ENCODE measurements around the gene PAK1. TPM values are rescaled to one million over a fixed set of nuclear protein-coding genes. Genes with fewer than 3 reads are reported as not detected.

Gene PAK1
- polyA plus RNA-seq, 3 donors = 83.2 to 99.1 (median 93.4) TPM

DNA sequence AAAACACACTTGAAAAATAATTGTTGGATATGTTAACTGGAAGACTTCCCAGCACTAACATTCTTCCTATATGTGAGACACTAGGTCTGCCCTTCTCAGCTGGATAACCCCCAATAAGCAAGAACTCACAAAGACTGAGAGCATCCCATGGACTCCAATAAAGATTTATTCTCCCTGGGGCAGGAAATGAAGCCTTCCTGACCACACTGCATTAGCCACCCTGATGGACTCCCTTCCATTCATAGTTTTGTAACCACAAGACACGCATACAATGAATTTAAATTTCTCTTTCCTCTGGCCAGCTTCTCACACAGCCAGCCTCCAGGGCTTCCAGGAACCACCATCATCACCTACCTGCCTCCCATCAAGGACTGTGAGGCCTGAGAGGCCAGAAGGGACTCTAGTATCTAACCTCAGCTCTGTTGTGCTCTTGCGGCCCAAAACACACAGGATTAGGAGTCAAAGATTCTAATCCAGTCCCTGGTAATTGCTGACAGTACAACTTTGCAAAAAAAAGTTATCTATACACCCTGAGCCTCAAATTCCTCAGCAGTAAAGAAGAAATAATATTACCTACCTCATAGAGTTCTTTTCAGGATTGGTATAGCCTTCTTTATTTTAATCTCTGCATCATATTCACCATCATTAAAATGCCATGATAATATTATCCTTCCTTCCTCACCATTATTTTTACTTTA, 126.8 kb downstream of the PAK1 start:
- DNase-seq (ENCODE audit: extremely low read depth in 1 of 11, low read depth in 9 of 11, low spot score in 4 of 11) = no peak

GRCh38 chr11:77345621-77346020, 128.3 kb downstream of the PAK1 start:
- DNase-seq (ENCODE audit: extremely low read depth in 1 of 11, low read depth in 9 of 11, low spot score in 4 of 11) = no peak

DNA sequence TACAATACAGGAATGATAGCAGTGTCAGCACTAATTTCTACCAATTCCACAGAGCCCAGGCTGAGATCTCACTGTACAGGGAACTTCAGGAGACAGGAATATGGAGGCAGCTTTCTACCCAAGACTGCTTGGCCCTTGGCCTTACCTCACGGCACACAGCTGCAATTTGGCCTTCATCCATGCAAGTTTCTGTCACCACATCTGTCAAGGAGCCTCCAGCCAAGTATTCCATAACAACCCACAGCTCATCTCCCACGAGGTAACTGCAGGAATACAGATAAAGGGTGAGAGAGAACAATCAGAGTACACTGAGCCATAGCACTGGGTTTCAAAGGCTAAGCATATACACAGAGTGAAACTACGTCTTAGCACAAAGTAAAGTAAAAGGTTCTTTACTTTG, 133.4 kb downstream of the PAK1 start:
- no peak for DNase-seq (ENCODE audit: extremely low read depth in 1 of 11, low read depth in 9 of 11, low spot score in 4 of 11)

- DNase-seq (ENCODE audit: extremely low read depth in 1 of 11, low read depth in 9 of 11, low spot score in 4 of 11) = no peak
Measured at GRCh38 chr11:77332259-77332658, 141.6 kb downstream of the PAK1 start.

DNA sequence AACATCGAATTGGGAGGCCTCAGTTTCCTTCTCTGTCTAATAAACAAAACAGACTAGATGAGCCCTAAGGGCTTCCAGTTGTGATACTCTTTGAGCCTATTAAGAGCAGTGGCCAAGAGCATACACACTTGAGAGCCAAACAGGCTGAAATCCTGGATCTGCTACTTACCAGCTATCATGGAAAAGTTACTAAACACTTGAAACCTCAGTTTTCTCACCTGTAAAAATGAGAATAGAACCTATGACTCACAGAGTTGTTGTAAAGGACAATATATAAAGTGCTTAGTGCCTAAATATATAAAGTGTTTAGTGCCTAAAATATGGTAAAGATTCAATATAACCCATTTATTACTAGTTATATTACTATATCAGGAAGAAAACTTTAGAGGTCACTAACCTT, 148.7 kb downstream of the PAK1 start:
- DNase-seq (ENCODE audit: extremely low read depth in 1 of 11, low read depth in 9 of 11, low spot score in 4 of 11) = no peak

- DNase-seq (ENCODE audit: extremely low read depth in 1 of 11, low read depth in 9 of 11, low spot score in 4 of 11) = no peak
Measured at GRCh38 chr11:77324508-77324907, 149.4 kb downstream of the PAK1 start.

DNA sequence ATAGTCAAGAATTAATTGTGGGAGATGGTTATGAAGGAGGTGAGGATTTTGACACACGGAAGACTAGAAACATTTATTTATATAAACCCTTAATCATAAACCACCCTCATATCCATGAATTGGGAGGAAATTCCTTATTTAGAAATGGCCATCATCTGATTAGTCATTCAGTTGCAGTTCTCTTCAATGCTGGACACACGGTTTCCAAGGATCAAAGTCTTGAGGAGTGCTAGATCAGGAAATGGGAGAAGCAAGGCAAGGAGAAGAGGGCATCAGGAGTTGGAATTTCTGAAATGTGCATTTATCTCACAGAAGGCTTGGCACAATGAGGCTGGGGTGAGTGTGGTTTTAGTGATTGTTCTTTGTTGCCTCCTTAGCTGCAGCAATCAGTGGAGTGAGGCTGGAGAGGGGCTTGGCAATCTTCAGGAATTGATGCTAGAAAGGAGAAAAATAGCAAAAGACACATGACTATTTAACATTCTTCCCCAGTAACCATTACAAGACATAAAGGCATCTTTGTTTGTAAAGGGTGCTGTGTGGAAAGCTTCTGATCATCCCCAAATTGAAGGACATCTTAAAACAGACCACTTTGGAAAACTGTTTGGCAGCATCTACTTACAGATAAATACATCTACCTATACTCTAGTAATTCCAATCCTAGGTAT, 150.8 kb downstream of the PAK1 start:
- DNase-seq (ENCODE audit: extremely low read depth in 1 of 11, low read depth in 9 of 11, low spot score in 4 of 11) = no peak

DNA sequence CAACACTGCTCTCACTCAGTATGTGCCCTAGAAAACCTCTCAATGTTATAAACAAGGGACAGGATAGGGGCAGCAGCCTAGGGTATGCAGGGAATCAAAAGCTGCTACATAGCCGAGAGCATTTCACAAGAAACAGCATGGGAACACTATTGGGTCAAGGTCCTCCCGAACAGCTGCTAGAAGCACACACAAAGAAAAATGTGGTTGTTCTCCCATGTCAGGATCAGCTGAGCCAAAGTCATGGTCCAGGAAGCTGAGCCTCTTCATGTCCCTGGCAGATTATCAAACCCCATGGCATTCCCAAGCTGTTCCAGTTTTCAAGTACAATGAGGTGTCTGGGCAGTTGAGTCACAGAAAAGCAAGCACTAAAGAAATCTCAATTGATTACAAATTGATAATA, 151.4 kb downstream of the PAK1 start:
- DNase-seq (ENCODE audit: extremely low read depth in 1 of 11, low read depth in 9 of 11, low spot score in 4 of 11) = no peak

- no peak for DNase-seq (ENCODE audit: extremely low read depth in 1 of 11, low read depth in 9 of 11, low spot score in 4 of 11)
Measured at GRCh38 chr11:77320351-77320750, 153.5 kb downstream of the PAK1 start.

GRCh38 chr11:77318600-77318999, 155.3 kb downstream of the PAK1 start:
- DNase-seq (ENCODE audit: extremely low read depth in 1 of 11, low read depth in 9 of 11, low spot score in 4 of 11) = no peak

GRCh38 chr11:77316733-77317342, 157.1 kb downstream of the PAK1 start:
- DNase-seq (ENCODE audit: extremely low read depth in 1 of 11, low read depth in 9 of 11, low spot score in 4 of 11) = peak in 2 of 11 donors; percentile 3 to 8

DNA sequence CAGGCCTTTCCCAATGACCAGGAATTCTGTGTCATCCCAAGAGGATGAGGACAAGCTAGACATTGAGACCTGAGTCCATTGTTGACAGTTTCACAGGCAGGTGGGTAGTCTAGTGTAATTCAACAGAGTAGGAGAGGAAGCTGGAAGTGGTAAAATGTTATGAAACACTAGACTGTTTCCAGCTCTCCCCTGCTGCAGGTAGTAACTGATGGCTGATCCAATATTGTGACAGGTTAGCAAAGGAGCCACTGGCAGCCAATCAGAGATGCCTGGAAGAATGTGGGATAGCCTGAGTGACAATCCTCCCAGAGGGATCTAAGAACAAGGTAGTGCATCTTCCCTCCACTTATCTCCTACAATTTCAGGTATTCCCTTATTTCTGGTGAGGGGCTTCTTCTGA, 161.8 kb downstream of the PAK1 start:
- DNase-seq (ENCODE audit: extremely low read depth in 1 of 11, low read depth in 9 of 11, low spot score in 4 of 11) = no peak

DNA sequence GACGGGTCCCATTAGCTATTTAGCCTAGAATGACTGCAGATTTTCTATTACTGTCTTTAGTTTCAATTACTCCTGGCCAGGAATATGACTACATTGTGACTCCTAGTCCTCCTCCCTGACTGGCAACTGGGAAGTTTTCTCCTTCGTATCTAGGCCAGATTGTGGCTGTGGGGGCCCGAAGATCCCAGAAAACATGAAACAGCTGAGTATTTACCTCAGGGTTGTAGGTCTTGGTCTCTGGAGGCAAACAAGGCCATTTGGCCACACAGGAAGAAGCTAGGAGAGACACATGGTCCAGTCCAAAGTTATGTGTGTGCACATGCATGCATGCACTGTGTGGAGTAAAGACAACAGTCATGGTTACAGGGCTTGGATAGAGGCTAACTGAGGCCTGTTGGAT, 162.2 kb downstream of the PAK1 start:
- DNase-seq (ENCODE audit: extremely low read depth in 1 of 11, low read depth in 9 of 11, low spot score in 4 of 11) = no peak

GRCh38 chr11:77310721-77311120, 163.2 kb downstream of the PAK1 start:
- no peak for DNase-seq (ENCODE audit: extremely low read depth in 1 of 11, low read depth in 9 of 11, low spot score in 4 of 11)

GRCh38 chr11:77309401-77310085, 164.4 kb downstream of the PAK1 start:
- no peak for DNase-seq (ENCODE audit: extremely low read depth in 1 of 11, low read depth in 9 of 11, low spot score in 4 of 11)

GRCh38 chr11:77308838-77309237, 165.1 kb downstream of the PAK1 start:
- no peak for DNase-seq (ENCODE audit: extremely low read depth in 1 of 11, low read depth in 9 of 11, low spot score in 4 of 11)

- no peak for DNase-seq (ENCODE audit: extremely low read depth in 1 of 11, low read depth in 9 of 11, low spot score in 4 of 11)
Measured at GRCh38 chr11:77303328-77303727, 170.6 kb downstream of the PAK1 start.

- DNase-seq (ENCODE audit: extremely low read depth in 1 of 11, low read depth in 9 of 11, low spot score in 4 of 11) = no peak
Measured at GRCh38 chr11:77302752-77303151, 171.1 kb downstream of the PAK1 start.

DNA sequence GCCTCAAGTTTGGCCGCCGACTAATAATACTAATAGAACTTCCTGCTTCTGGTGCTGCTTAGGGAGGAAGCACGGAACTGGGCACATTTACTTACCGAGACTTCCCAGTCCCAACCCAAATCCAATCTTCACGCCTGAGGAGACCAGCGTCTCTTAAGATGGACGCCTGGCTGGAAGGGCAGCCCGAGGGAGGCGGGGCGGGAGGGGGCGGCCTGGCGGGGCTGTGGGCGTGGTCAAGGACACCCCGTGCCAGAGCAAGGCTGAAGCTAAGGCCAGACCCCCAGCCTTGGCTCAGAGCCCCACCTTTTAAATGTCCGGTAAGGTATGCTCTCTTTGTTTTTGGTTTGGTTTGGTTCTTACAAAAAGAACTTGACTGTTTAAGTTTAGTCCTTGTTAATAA, 172.4 kb downstream of the PAK1 start, which contains the start of gene GDPD4:
Gene GDPD4 (minus strand): TSS at position 177 of the 400 bp plus-strand sequence. CDS start 16,549 bp downstream, outside the sequence.
- no peak for DNase-seq (ENCODE audit: extremely low read depth in 1 of 11, low read depth in 9 of 11, low spot score in 4 of 11)

DNA sequence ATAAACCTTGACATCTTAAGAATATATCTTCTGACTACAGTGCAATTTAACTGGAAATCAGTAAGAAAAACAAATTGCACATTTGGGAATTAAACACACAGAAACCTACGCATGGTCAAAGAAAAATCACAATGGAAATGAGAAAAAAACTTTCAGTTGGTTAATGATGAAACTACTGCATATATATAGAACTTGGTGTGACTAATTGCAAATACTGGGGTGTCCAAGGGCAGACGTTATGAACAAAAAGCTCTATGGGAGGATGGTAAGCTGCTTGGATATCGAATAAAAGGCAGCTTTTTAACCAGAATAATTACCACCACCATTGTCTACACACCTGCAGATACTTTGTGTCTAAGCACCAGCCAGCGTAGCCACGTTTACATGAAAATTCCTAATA, 173.2 kb downstream of the PAK1 start:
- no peak for DNase-seq (ENCODE audit: extremely low read depth in 1 of 11, low read depth in 9 of 11, low spot score in 4 of 11)

Measured in renal cortex interstitium (tissue), 11 donors.